Stimulated activated CD4-positive, alpha-beta T cell treated with anti-CD3 and anti-CD28 coated beads, Interleukin-2, amount 100 ng/mL, for 4 hours (primary cell): ENCODE data around the gene TGFBR1.

Source experiments
- DNase-seq: peaks from one replicate; pipeline ENCODE4 v3.0.0-alpha.2; 2020; ENCODE audit warnings: low read depth

TGFBR1 gene

DNA sequence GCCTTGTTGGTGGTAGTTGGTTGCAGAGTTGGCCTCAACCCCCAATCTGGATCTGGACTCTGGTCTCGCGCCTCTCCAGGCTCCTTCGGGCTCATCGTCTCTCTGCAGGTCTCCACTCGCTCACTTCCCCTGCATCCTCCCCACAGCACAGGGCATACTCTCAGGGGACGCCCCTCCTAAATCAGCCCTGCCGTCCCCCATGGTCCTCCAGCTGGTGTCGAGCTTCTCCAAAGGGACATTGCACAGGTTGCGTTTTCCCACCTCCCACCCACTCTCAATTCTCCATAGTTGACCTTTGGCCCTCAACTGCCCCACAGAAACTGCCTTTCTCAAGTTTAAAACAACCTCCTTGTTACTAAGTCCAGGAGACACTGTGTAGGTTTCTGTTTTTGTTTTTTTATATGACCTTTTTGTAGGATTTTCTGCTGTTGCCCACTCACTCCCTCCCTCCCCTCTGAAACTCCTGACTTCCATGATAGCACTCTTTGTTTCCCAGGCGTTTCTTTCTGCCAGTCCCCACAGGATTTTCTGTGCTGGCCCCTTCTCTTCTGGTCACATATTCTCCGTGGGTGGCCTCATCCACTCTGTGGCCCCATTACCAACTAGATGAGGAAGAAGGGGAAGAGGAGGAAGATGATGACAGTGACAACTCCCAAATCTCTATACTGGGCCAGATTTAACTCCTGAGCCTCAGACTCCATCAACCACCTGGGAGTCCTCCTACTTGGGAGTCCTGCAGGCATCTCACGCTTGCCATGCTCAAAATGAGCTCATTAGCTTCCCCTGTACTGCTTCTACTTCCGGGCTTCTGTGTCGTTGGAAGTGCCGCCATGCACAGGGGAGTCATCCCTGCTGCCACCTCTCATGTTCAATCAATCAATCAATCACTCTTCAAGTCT lies 66.6 kb downstream of the TGFBR1 start:
- no peak for DNase-seq

DNA sequence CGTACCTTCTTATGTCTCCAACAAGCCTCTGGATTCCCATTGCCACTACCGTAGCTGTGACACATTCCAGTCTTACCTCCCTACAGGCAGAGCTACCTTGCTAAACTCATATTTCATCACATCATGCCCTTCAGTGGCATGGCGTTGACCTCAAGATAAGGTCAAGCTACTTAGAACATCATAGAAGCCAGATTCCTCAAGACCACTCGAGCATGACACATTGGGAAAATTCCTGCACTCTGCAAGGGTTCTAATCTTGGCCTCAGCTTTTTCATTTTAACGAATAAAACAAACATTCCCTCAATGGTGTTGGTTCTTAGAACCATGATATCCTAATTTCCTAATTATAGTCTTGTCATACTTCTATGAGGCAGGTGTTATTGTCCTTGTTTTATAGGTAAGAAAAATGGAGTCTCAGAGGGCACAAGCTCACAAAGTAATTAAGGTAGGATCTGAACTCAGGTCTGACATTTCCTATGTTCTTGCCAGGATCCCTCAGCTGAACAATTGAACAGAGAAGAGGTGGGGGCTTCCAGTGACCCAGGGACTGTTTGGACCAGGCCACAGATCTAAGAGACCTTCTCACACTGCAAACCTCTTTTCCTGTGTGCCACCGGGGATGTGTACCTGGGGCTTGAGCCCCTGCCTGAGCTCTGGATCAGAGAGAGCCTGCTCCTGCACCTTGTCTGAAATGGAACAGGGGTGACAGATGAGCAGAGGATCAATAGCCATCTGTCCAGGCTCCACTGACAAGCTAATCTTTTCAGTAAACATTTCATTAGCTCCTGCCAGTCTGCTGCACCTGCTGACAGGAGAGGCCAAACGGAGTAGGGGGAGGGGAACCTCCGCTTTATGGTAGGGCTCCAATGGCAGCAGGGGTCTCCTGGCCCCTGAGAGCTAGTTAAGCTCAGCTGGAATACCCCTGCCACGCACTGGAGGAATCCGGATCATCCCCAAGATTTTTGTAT lies 67.5 kb downstream of the TGFBR1 start:
- DNase-seq = no peak

DNA sequence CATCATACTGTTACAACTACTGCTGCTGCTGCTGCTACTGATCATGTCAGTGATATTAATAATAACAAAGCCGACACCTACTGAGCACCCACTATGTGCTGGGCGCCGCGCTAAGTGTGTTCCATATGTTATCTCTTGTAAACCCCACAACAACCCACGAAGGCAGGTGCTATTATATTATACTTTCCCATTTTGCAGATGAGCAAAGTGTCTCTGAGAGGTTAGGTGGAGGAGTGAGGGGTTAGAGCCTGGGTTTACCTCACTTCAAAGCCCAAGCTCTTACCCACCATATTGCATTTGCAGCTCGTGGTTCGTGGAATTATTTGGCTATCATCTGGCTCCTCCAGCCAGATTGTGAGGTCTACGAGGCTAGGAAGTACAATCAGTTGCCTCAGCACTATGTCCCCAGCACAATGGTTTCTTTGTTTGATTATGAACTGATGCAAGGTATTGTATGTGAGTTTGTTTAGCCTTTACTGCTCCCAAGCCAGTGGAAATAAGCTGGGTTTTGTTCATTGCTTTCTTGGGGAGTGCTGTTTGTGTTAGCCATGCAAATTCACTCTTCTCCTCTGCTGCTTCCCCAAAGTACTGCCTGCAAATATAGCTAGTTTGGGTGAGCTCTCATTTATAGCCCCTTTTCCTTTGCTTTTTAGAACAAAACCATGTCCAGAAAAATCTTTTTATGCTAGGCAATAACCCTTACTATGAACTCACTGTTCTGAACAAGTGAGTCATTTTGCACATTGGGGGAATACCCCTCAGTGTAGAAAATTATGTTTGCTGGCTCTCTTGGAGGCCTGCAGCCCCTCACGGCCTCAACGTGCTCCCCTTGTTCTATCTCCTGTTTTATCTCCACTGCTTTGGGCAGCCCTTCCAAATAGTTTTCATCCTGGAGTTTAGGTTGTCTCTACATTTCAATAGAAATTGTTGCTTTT lies 68.9 kb downstream of the TGFBR1 start:
- no peak for DNase-seq

DNA sequence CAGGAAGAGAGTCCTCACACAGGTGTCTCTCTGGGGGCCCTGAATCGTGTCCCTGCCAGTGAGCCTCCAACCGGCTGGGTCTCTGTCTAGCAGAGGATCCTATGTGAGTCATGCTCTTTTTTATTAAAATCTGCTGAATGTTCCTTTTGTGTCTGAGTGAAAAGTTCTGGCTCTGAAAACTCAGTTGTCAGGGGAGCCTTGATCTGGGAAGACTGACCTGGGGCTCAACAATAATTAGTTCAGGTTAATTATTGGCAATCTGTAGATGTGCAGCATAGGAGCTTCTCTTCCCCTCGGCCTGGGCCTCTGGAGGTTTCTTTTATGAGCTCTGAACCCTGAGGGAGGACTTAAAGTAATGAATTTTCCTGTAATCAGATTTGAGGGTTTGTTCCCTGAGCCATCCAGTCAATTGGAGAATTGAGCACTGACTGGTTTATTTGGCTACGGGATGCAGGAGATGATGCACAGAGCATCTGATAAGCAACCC lies 71.7 kb downstream of the TGFBR1 start:
- DNase-seq = no peak

DNA sequence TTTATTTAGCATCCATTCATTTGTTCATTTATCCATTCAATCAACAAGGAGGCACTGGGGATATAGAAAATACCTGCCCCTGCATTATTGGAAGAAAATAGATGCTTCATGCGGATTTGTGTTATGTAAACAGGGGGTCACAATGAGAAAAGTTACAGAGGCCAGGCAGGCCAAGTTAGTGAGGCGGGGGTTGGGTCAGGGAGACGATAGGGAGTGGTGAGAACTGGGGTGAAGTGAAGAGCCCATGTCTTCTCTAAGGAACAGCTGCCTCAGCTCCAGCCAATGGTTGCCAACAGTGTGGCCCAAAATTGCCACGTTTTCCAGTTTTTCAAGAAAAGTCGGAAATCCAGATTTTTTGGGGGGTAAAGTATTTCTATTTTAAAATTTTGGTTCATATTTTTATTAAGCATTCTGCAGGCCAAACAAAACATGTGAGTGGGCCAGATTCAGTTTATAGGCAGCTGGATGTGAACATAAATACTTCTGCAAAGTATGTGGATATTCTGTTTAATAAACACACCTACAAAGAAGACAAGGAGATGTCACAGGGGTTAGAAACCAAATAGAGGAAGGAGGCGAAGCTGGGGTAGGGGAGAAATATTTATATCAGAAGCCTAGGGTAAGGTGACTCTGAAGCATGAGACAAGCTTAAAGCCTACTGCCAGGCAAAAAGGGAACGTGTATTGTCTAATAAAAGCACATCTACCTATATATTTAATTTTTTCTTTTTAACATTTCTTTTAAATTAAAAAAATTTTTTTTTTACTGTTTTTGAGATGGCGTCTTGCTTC lies 72.9 kb downstream of the TGFBR1 start:
- no peak for DNase-seq

DNA sequence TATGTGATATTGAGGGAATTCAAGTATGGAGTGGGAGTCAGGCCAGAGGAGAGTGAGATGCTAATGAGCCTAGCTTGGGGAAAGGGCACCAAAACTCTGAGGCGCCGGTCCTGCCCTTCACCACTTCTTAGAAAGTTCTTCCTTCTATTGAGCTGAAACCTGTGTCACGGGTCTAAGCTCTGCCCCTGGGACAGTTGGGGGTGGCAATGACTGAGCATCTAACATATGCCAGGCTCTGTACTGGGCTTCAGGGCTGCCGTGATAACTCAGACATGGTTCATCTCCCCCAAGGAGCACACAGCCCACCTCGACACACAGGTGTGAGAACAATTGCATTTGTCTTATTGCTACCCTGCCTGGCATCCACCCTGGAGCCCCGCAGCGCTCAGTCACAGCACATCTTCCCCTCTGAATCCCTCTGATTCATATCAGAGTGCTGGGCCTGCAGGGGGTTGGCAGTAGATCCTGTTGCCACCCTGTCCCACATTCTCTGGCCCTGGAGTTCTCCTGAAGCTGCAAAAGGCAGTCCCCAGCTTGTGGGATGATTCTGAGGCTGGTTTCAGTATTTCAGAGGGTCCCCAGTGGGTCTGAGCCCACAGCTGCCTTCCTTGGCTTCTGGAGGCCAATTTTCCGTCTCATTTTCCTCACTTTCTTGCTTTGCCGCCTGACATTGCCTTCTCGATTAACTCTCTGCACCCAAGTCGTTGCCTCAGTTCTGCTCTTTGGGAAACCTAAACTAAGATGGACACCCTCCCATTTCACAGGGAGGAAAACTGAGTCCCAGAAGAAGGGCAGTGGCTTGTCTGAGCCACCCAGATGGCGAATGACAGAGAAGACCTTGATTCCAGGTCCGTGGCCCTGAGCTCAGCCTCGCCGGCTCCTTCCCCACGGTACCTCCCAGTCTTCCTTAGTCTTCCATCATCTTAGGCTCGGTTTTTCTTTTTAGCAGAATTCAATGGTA lies 74.3 kb downstream of the TGFBR1 start:
- no peak for DNase-seq

DNA sequence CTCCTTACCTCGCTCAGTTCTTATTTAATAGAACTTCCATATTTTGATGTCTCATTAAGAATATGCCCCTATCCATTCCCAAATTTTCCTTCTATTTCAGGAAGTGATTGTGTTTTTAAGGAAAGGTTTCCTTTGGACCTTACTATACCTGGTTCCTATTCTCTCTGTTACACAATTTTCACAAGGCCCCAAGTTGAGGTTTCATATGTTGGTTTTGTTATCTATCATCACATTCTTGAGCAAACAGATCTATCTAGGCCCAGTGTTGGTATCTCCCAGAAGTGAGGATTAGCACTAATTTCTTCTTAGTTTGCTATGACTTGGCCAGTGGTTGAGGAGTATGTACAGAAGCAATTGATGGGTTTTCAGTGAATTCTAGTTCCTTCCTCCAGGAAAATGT lies 75.3 kb downstream of the TGFBR1 start:
- no peak for DNase-seq

DNA sequence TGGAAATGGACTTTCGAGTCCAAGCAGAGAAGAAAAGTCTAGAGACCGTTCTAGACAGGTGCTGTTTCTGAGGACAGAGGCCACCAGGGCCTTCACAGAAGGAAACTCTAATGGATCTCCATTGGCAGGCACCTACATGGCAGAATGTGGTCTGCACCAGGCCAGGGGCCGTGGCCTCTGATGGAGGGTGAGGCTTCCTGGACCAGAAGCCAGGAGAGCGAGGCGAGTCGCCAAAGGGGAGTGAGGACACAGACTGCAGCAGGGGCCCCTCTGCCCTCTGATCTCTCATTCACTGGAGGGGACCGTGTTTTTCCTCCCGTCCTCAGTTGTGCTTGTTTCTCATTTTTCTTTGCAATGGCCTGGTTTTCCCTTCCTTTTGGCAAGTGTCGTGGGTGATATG lies 75.7 kb downstream of the TGFBR1 start:
- DNase-seq = no peak

DNA sequence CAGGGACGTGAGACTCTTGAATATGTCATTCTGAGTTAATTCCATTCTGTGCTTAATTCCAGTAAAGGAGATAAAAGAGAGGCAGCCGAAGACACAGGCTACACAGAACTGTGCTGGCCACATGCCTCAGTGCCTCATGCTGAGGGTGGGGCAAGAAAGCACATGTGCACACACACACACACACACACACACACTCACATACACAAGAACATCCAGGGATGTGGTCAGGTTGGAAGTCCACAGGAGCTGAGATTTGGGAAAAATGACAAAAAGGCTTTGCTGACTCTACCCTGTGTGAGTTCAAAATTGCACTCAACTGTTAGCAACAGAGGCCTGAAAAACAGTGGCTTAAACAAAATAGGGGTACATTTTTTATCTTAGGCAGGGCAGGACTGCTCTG lies 76.3 kb downstream of the TGFBR1 start:
- DNase-seq = no peak

DNA sequence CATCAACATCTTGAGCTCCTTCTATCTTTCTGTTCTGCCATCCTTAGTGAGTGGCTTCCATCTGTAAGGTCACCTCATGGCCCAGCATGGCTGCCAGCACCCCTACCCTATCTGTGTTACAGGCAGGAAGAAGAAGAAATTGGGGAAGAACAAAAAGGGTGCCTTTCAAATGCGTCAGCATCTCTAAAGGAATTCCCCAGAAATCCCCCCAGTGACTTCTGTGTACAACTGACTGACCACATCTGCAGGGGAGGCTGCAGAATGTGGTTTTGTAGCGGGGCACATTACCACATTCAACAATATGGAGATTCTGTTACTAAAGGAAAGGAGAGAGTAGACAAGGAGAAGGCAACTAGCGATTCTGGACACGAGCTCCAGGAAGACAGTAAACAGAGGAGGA lies 76.7 kb downstream of the TGFBR1 start:
- no peak for DNase-seq

DNA sequence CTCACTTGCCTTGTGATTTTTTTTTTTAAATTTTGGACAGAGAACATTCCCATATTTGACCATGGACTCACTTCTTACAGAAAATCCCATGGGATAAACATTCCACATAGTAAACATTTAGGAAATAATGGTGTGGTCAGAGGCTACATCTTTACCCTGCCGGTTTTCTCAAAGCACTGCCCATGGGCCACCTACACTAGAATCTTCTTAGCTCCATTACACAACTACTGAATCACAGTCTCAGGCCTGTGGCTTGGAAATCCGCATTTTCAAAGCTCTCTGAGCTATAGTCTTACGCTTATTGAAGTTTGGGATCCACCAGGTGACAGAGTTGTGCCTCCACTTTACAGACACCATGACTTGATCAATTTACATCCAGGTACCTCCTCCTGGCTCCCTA lies 77.4 kb downstream of the TGFBR1 start:
- no peak for DNase-seq

DNA sequence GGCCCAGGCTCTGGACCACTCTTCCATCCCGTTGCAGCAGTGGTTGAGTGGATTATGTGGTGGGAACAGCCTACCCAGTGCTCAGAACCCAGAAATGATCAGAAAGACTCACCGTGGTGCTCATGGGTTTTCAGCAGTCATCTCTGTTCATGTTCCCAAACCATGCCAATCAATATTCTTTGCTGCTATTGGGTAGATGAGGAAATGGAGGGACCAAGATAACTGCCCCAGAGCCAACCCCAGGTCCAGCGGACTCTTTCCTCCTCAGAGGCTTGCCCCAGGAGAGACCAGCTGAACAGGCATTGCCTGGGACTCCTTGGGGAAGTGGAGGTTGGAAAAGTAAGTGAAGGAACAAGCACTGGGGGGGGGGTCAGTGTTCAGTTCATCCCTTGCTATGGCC lies 78.7 kb downstream of the TGFBR1 start:
- no peak for DNase-seq

DNA sequence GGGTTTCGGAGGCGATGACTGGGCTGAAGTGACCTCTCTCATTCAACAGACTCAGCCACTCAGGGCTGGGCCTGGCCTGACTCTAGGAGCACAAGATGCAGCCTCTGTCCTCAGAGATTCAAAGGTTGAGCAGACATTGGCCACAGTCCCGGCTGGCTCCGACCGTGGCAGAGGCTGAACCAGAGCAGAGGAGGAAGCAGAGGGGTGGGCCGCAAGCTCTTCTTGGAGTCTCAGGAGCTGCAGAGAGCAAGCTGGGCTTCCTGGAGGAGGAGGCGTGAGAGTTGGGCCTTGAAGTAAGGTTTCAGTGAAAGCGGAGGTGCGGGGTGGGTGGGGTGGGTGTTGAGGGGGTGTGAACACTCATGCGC lies 79.2 kb downstream of the TGFBR1 start:
- DNase-seq = no peak

DNA sequence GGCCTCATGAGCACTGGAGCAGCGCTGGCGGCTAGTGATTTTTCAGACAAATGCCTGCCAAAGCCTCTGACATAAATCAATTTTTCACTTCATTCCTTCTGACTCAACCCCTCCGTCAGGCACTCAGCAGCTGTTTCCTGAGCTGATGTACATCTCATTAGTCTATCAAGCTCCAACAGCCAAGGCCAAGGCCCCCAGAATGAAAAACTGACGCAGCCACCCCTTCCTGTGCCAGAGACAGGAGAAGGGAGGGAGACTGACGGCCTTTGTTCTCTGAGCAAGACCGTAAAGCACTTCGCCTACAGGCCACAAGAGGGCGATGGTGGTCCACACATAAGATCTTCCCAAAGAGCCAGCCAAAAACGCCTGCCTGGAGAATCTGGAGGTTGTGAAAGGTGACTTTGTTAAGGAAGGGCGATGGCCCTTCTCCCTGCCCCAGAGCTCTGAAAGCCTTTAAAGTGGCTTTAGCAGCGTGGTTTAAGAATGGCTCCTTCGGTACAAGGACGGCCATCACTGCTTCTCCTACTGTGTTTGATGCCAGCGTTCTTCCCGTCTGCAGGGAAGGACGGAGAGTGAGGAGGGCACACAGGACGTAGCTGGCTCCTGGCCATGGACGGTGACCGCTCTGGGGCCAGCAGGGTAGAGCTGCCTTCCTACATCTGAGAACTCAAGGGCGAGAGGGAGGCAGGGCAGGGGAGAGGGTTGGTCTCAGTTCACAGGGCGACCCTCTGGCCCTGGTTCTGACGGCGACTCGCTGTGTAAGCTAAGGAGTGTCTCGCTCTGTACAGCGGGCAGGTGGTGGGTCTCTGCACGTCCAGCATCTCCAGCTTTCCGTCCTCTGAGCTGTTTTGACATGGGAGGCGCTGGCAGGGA lies 79.8 kb downstream of the TGFBR1 start:
- DNase-seq = peak; percentile 55

DNA sequence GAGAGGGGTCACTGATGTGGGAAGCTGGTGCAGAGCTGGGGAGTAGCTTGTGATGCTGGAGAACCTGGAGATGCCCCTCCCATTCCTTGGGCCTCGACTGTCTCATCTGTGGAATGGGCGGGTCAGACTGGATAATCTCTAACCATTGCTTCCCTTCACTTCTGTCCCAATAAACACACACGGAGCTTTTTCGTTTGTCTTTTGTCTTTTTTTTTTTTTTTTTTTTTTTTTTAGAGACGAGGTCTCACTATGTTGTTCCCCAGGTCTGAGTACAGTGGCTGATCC lies 80.4 kb downstream of the TGFBR1 start:
- DNase-seq = no peak

DNA sequence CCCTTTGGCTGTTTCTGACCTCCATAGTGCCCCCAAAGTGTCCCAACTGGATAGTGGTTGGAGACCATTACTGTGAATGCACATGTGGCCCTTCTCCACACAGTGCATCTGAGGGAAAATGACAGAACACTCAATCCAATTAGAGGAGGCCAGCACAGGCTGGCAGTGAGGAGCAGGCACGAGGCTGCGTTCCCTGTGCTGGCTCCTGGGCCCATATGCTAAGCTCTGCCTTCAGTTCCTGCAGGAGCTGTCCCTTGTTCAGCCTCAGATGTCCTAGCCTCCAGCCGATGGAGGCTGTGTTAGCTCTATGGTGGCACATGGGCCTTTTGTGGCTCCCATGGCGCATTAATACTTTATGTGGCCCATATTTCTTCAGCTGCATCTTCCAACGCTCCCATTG lies 81.0 kb downstream of the TGFBR1 start:
- no peak for DNase-seq

DNA sequence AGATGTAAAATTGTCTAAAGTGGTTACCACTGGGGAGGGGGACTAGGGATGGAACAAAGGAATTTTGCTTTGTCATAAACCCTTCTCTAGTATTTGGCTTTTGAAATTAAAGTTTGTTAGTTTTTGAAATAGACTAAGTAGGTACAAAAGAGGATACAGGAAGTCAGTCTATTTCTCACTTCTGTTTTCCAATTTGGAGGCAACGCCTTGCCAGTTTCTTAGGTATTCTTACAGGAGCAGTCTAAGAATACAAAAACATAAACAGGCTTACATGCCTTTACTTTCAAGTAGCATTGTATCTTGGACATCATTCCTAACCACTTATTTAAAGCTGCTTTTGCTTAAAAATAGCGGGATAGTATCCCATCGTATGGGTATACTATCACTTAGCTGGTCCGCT lies 82.4 kb downstream of the TGFBR1 start:
- DNase-seq = no peak

DNA sequence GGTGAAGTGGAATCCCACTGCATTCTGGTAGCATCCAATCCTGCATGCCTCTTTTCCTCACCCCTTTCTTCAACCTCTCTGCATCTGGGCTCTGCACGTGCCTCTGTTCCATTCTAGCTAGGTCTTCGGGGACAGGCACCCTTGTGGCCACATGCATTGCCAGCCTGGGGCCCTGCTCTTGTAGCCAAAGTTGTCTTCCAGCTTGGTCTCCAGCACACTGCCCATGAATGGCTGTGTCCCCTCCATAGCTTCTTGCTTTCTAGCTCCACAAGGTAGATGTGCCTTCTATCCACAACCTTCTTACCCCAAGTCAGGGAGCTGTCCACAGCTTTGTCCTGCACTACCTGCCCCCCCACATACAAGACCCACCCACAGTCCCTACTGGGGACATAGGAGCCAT lies 84.3 kb downstream of the TGFBR1 start:
- DNase-seq = no peak
